K562 treated with DMSO at 1 percent for 4 hours (cell line): ENCODE data around the gene UXT. TPM values are rescaled to one million over a fixed set of nuclear protein-coding genes. Genes with fewer than 3 reads are reported as not detected.

Source experiments
- total RNA-seq: library from RNA; unstranded; fragments of 300-600 nt; gene quantifications from 2 replicates; pipeline ENCODE4 v1.2.3, GENCODE V29; 2022; ENCODE audit not compliant: insufficient read depth

The UXT gene, protein sequence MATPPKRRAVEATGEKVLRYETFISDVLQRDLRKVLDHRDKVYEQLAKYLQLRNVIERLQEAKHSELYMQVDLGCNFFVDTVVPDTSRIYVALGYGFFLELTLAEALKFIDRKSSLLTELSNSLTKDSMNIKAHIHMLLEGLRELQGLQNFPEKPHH
- 371 and 404 TPM in 2 replicates for total RNA-seq

DNA sequence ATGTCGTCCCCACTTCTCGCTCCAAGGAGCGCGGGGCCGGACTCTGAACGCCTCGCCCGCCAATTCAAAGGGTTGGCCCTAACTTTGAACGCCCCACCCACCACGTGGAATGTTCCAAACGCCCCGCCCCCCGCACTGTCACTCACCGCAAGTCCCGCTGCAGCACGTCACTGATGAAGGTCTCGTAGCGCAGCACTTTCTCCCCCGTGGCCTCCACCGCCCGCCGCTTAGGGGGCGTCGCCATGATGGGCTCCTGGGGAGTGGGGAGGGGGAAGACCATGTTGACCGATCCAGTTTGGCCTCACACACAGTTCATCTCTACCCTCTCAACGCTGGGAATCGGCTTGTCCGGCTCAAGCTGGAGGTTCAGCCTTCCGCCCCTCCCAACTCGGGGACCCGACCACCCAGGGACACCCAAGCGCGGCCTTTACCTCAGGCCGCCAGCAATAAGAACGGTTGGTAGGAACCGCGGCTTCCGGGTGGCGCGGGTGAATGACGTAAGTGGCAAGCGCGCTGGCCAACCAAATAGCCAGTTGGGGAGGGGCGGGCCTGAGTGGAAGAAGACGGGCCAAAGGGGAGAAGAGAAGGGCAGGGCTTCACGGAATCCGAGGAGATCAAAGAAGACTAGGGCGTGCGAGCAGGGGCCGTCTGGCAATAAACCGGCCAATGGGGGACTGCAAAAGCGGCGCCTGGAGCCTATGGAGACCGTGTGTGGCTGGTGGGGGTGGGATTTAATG lies at the start of gene UXT:
TSS of gene UXT (minus strand) at position 497 of the 737 bp plus-strand sequence. CDS start at position 244, 253 bp downstream.

DNA sequence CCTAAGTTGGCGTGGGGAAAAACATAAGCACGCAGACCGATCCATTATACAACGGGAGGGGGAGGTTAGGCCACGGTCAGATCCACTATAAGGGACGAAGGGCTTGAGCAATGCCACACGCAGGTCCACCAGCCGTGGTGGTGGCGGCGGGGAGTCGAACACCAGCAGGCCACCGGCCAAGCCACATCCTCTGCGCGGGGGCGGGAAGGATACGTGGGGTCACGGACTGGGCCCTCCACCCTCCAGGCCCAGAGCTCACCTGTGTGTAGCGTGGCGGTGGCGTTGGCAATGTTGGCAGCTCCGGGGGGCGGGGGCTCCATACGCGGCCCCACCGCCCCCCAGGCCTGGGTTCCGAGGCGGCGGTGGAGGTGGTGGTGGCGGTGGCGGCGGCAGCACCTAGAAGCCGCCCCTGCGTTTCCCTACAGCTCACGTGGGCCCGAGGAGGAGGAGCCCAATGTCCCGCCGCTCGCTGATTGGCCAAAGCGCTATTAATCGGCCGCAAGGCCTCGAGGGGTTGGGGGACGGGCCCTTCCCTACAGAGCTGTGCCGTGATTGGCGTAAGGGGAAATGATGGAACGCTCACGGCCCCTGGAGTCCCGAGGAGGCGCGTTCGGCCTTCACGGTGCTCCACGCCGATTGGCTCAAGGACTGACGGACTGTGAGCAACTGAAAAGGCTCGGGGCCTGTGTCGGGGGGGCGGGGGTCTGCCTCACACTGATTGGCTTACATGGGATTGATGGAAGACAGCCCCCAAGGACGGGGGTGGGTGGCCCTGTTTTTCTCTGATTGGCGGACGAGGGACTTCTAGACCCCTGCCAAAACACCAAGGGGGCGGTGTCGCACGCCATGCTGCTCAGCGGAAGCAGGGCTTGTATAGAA lies 8.6 kb downstream of the UXT start, which contains the start of gene ELK1:
TSS of gene ELK1 (minus strand) at position 400 of the 879 bp plus-strand sequence. CDS start 9,122 bp downstream, outside the sequence.

DNA sequence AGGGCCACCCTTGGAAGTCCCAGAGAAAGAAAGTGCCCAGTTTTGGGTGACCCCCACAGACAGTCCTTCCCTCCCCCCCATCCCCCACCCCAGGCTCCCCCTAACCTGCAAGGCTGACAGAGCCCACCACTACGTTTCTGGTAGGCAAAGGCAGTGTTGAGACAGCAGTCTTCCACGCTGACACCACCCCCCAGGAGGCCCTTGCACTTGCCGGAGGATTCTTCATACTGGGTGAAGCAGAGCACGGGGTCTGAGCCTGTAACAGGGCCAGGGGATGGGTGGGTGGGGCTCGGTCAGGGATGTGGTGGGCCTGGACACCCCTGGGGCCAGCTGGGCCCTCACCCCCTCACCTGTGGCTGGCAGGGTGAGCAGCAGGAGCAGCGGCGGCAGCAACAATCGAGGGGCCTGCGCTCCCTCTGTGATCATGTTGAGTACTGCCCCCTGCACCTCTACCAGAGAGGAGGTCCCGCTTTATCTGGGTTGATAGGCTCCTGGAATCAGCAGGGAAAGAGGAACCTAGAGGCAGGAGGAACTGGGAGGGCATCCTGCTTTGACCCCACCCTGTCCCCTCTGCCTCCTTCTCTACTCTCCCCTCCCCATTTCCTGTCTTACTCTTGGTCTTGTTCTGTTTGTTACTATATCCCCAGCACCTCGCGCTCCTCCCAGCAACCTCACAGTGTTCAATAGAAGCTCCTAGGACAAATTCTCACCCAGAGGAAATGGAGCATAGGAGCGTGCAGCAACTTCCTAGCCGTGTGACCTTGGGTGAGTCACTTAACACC lies 29.4 kb downstream of the UXT start, which contains the start of gene CFP:
TSS of gene CFP (minus strand) at position 512 of the 782 bp plus-strand sequence. CDS start at position 426, 86 bp downstream.

DNA sequence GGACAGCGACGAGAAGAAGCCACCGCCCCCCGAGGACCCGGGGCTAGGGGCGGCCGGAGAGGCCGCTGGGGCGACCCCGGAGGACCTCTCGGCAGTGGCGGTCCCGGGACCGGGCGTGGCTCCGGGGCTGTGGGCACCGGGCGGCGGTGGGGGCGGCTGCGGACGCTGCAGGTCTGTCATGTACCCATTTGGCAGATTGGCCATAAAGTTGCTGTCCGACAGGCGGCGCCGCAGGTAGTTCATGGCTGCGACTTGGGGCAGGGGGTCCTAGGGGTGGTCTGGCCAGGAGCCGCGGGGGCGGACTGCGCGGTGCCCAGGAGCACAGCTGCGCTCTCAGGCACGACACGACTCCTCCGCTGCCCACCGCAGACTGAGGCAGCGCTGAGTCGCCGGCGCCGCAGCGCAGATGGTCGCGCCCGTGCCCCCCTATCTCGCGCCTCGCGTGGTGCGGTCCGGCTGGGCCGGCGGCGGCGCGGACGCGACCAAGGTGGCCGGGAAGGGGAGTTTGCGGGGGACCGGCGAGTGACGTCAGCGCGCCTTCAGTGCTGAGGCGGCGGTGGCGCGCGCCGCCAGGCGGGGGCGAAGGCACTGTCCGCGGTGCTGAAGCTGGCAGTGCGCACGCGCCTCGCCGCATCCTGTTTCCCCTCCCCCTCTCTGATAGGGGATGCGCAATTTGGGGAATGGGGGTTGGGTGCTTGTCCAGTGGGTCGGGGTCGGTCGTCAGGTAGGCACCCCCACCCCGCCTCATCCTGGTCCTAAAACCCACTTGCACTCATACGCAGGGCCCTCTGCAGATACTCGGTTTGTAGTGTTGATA lies 39.3 kb downstream of the UXT start, which contains the start of gene SYN1:
TSS of gene SYN1 (minus strand) at position 372 of the 817 bp plus-strand sequence. CDS start at position 243, 129 bp downstream.

Other genes starting within 250 kb of the UXT start
- 3.1 and 4.0 TPM in 2 replicates for gene ZNF41, start 176.0 kb downstream of the UXT start, total RNA-seq
- gene ARAF, start 98.0 kb downstream of the UXT start, total RNA-seq, result 39.7 and 46.1 TPM in 2 replicates
- 298 and 325 TPM in 2 replicates for gene TIMP1, start 76.7 kb downstream of the UXT start, total RNA-seq
- 0.61 TPM in 1 of 2 replicates, not detected in the other for gene SYN1, start 39.3 kb downstream of the UXT start, total RNA-seq
- 6.7 and 8.9 TPM in 2 replicates for gene CFP, start 29.2 kb downstream of the UXT start, total RNA-seq
- 46.0 and 46.8 TPM in 2 replicates for gene ELK1, start 8.6 kb downstream of the UXT start, total RNA-seq
- gene ZNF81, start 177.7 kb upstream of the UXT start, total RNA-seq, result 3.7 and 7.3 TPM in 2 replicates